Activated CD4-positive, CD25-positive, alpha-beta regulatory T cell treated with anti-CD3 and anti-CD28 coated beads, Interleukin-2, amount 50 U/mL, for 72 hours (primary cell): ENCODE data around the gene CLEC4F.

Experiments used
- DNase-seq: peaks from one replicate; pipeline ENCODE4 v3.0.0; 2021

CLEC4F gene

GRCh38 chr2:70785137-70785911 is 35.1 kb downstream of the CLEC4F start:
- no peak for DNase-seq

GRCh38 chr2:70784320-70784719 is 36.1 kb downstream of the CLEC4F start:
- no peak for DNase-seq

GRCh38 chr2:70779911-70780545 is 40.4 kb downstream of the CLEC4F start:
- DNase-seq, result no peak

DNA sequence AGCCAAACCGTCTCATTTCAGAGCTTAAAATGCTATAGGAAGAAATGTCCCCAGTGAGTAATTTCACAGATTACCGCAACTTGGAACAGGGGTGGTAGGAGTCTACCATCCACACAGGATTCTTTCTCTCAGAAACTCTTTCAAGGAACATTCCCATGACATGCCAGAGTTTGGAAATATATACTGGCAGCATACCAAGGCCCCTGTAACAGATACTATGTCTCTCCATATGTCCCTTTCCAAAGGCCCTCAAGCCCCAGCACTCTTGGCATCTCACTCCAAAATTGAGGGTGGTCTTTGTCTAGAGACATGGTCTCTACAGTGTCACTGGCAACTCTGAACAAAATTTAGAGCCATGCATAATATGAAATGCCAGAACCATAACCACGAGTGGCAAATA is 40.9 kb downstream of the CLEC4F start:
- no peak for DNase-seq

- no peak for DNase-seq
Observed at GRCh38 chr2:70778676-70779075, 41.7 kb downstream of the CLEC4F start.

DNA sequence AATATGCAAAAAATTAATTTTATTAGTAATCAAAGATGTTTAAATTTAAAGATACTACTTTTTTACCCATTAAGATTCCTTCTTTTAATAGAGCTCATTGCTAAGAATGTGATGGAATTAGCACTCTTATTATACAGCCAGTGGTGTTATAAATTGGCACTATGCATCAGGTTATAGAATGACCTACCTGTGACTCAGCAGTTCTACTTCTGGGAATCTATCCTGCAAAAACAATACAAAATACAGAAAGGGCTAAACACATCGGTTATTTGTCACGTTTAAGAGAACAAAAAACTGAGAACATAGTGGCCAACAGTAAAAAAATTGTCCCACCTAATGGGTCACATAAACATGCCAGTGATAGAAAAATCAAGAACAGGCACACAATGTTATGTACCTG is 42.9 kb downstream of the CLEC4F start:
- DNase-seq, result no peak

DNA sequence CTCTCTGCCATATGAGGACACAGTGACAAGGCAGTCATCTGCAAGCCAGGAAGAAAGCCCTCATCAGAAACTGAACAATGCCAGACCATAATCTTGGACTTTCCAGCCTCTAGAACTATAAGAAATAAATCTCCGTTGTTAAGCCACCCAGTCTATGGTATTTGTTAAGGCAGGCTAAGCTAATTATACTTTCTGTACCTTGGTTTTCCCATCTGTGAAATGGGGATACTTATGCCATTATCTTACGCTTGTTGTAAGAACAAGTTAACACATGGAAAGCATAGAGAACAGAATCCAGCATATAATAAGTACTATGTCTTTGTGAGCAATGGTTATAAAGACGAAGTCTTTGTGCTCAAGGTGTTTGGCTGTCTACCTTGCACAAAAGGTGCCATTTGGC is 44.1 kb downstream of the CLEC4F start:
- no peak for DNase-seq

DNA sequence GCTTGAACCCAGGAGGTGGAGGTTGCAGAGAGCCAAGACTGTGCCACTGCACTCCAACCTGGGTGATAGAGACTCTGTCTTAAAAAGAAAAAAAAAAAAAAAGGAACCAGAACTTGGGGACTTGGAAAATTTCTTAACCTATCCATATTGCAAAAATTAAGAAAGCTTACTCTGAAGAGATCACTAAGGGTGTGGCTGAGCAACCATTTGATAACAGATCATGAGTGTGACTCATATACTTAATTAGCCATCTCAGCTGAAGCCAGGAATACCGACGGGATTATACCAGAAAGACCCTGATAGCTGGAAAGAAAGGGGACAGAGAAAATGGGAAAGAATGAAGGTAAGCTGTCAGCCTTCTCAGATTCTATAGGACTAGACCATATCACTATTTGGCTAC is 45.3 kb downstream of the CLEC4F start:
- no peak for DNase-seq

GRCh38 chr2:70772486-70773155 is 47.8 kb downstream of the CLEC4F start:
- DNase-seq, result no peak

- no peak for DNase-seq
Observed at GRCh38 chr2:70771446-70771845, 49.0 kb downstream of the CLEC4F start.

- no peak for DNase-seq
Observed at GRCh38 chr2:70769450-70769849, 50.9 kb downstream of the CLEC4F start.

- no peak for DNase-seq
Observed at GRCh38 chr2:70768590-70769085, 51.8 kb downstream of the CLEC4F start.

DNA sequence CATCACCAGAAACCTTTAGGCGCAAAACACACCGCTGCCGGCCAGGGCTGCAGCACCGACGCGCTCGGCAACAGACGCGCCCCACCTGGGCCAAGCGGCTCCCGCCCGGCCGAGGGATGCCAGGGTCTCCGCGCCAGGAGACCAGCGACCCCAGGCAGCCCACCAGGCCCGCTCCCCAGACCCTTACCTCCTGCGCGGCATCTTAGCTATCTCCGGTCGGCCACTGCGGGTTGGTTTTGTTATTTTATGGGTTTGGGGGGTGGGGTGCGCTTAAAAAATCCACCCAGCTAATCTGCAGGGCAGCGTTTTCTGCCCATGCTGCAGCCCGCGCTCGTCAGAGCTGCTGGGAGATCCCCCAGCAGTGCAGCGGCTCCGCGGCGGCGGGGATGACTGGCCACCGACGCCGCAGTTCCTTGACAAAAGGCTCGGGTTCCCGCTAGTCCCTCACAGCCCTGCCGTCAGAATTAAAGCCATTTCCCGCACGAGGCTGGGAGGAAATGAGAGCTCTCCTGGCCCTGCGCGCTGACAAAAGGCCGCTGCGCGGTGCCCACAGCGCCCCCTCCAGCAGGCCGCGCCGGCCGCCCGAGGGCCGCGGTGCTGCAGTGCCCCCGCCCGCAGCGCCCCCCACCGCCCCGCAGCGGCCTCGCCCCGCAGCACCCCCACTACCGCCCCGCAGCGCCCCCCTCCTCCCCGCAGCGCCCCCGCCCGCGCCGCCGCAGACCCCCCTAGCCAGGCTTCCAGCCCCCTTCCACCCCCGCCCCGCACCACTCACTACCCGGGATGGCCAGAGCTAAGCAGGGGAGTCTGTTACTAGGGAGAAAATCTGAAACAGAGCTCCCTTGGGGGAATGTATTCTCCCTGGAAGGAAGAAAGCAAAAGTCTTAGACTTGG is 52.5 kb downstream of the CLEC4F start, which contains the start of gene ADD2:
Gene ADD2 (minus strand): TSS at position 502 of the 891 bp plus-strand sequence. CDS start 61,792 bp downstream, outside the sequence.
- DNase-seq, result peak; percentile 49

- no peak for DNase-seq
Observed at GRCh38 chr2:70767079-70767698, 53.2 kb downstream of the CLEC4F start.

GRCh38 chr2:70766357-70767078 is 53.9 kb downstream of the CLEC4F start:
- no peak for DNase-seq

GRCh38 chr2:70765507-70765906 is 54.9 kb downstream of the CLEC4F start:
- no peak for DNase-seq

- no peak for DNase-seq
Observed at GRCh38 chr2:70759446-70759845, 61.0 kb downstream of the CLEC4F start.
